ENCODE data around the gene UGT1A10.

Gene UGT1A10

GRCh38 chr2:233689031-233689430, 52.8 kb downstream of the UGT1A10 start:
- H3K27ac ChIP-seq, result no peak overlapping the region
- no peak for TF ChIP-seq CTCF (conservative IDR thresholded peaks at IDR 0.05)

- no peak for TF ChIP-seq CTCF (conservative IDR thresholded peaks at IDR 0.05)
- H3K27ac ChIP-seq, result no peak overlapping the region
Observed at GRCh38 chr2:233689501-233689900, 53.3 kb downstream of the UGT1A10 start.

GRCh38 chr2:233690444-233690843, 54.2 kb downstream of the UGT1A10 start:
- no peak overlapping the region for H3K27ac ChIP-seq
- no peak for TF ChIP-seq CTCF (conservative IDR thresholded peaks at IDR 0.05)

- H3K27ac ChIP-seq, result no peak overlapping the region
- TF ChIP-seq CTCF (conservative IDR thresholded peaks at IDR 0.05), result no peak
Observed at GRCh38 chr2:233691443-233692433, 55.5 kb downstream of the UGT1A10 start.

- H3K27ac ChIP-seq, result no peak within 1 kb of the TSS
- no peak for TF ChIP-seq CTCF (conservative IDR thresholded peaks at IDR 0.05)
Observed at GRCh38 chr2:233692648-233693047, 56.4 kb downstream of the UGT1A10 start, which contains the start of gene UGT1A6. TSS of gene UGT1A6 (plus strand) at chr2:233692890. CDS start at chr2:233693005, 115 bp downstream.

- H3K27ac ChIP-seq, result no peak overlapping the region
- no peak for TF ChIP-seq CTCF (conservative IDR thresholded peaks at IDR 0.05)
Observed at GRCh38 chr2:233693963-233694362, 57.7 kb downstream of the UGT1A10 start.

- peak overlapping the region; percentile 92 for H3K27ac ChIP-seq
- TF ChIP-seq CTCF (conservative IDR thresholded peaks at IDR 0.05), result no peak
Observed at GRCh38 chr2:233698740-233699139, 62.5 kb downstream of the UGT1A10 start.

All from VCaP (cell line).